Smooth muscle cell (in vitro differentiated cells): ENCODE measurements around the gene DSE. TPM values are rescaled to one million over a fixed set of nuclear protein-coding genes. Genes with fewer than 3 reads are reported as not detected.

ENCODE experiments used
- DNase-seq: peaks from one replicate; lab custom pipeline; 2025; ENCODE audit not compliant: unreplicated experiment; lab: John Stamatoyannopoulos, UW
- H2AFZ ChIP-seq: fragments of 200-600 bp; sonication (generic); 2 replicates; pipeline ENCODE4 v1.6.0; 2016; ENCODE audit warnings: antibody characterized with exemption, low read depth, mild to moderate bottlenecking
- H3F3A ChIP-seq: fragments of 200-600 bp; sonication (generic); 2 replicates; pipeline ENCODE4 v1.6.0; 2017; ENCODE audit warnings: antibody characterized with exemption, low read depth
- H3K27ac ChIP-seq: fragments of 200-600 bp; sonication (generic); 2 replicates; pipeline ENCODE4 v1.5.1; 2016; ENCODE audit warnings: low read depth, mild to moderate bottlenecking
- H3K27me3 ChIP-seq: fragments of 200-600 bp; sonication (generic); 2 replicates; pipeline ENCODE4 v1.6.1; 2016; ENCODE audit warnings: low read depth, mild to moderate bottlenecking
- H3K36me3 ChIP-seq: fragments of 200-600 bp; sonication (generic); 2 replicates; pipeline ENCODE4 v1.5.1; 2016; ENCODE audit warnings: low read depth
- H3K4me1 ChIP-seq: fragments of 200-600 bp; sonication (generic); 2 replicates; pipeline ENCODE4 v1.5.1; 2016; ENCODE audit warnings: low read depth
- H3K4me2 ChIP-seq: fragments of 200-600 bp; sonication (generic); 2 replicates; pipeline ENCODE4 v1.6.0; 2016; ENCODE audit warnings: mild to moderate bottlenecking
- H3K4me3 ChIP-seq: fragments of 200-600 bp; sonication (generic); 2 replicates; pipeline ENCODE4 v1.5.1; 2016; ENCODE audit warnings: mild to moderate bottlenecking
- H3K79me2 ChIP-seq: fragments of 200-600 bp; sonication (generic); 2 replicates; pipeline ENCODE4 v1.6.0; 2016; ENCODE audit warnings: low read depth, mild to moderate bottlenecking
- H3K9ac ChIP-seq: fragments of 200-600 bp; sonication (generic); 2 replicates; pipeline ENCODE4 v1.6.0; 2016; ENCODE audit warnings: low read depth
- H3K9me3 ChIP-seq: fragments of 200-600 bp; sonication (generic); replicated peaks from 2 replicates; pipeline ENCODE4 v1.5.1; 2016; ENCODE audit warnings: low read depth
- H4K20me1 ChIP-seq: fragments of 200-600 bp; sonication (generic); 2 replicates; pipeline ENCODE4 v1.6.0; 2016; ENCODE audit warnings: low read depth
- CTCF ChIP-seq: fragments of 200-600 bp; sonication (generic); IDR thresholded peaks from 2 replicates; pipeline ENCODE4 v1.5.1; 2017; ENCODE audit warnings: borderline replicate concordance, mild to moderate bottlenecking, antibody characterized with exemption; ENCODE audit not compliant: insufficient read depth, poor library complexity, severe bottlenecking
- WGBS: methylation state at CpG from one replicate; pipeline ENCODE4 v1.1.7; 2016; ENCODE audit warnings: low lambda C conversion rate; 5-methylcytosine and 5-hydroxymethylcytosine counted together
- polyA plus RNA-seq: library from polyadenylated mRNA; unstranded; fragments of >200 nt; fragmentation: Nextera tagmentation; extraction: Ambion mirVana; gene quantifications from 2 replicates; pipeline ENCODE4 v1.2.1, GENCODE V29; 2016
- total RNA-seq: library from RNA; depleted of rRNA; stranded (reverse); fragments of >200 nt; gene quantifications from 2 replicates; pipeline ENCODE4 v1.2.3, GENCODE V29; 2014

Gene DSE
- total and polyA plus RNA-seq, 2 experiments from 2014 or later, result 38.6 to 76.2 TPM

GRCh38 chr6:116359131-116359530 lies 11.6 kb upstream of the DSE start:
- H3K4me1 ChIP-seq, result peaks cover 8% of the 10 kb centered on the region
- H4K20me1 ChIP-seq, result no peaks in the 10 kb centered on the region
- no peak overlapping the region for H3K4me2 ChIP-seq
- 93% methylated on average over 1 of the region's 1 CpG for WGBS
- H3K4me3 ChIP-seq, result no peak overlapping the region
- H3K27ac ChIP-seq, result no peak overlapping the region
- TF ChIP-seq CTCF, result no peak
- H3K36me3 ChIP-seq, result no peaks in the 10 kb centered on the region
- H2AFZ ChIP-seq, result no peak overlapping the region
- no peak overlapping the region for H3K9ac ChIP-seq
- no peaks in the 10 kb centered on the region for H3K27me3 ChIP-seq
- DNase-seq, result no peak
- H3K79me2 ChIP-seq, result no peaks in the 10 kb centered on the region
- H3F3A ChIP-seq, result no peaks in the 10 kb centered on the region
- H3K9me3 ChIP-seq, result no peaks in the 10 kb centered on the region

GRCh38 chr6:116359835-116360234 lies 10.9 kb upstream of the DSE start:
- Histone ChIP-seq H3K4me3 (no peak overlapping the region), H3F3A (no peaks in the 10 kb centered on the region), H3K9ac (no peak overlapping the region), H4K20me1 (no peaks in the 10 kb centered on the region), H3K9me3 (no peaks in the 10 kb centered on the region), H2AFZ (no peak overlapping the region), H3K4me1 (peaks cover 10% of the 10 kb centered on the region), H3K4me2 (no peak overlapping the region), H3K27ac (no peak overlapping the region), H3K27me3 (no peaks in the 10 kb centered on the region), H3K79me2 (no peaks in the 10 kb centered on the region), H3K36me3 (no peaks in the 10 kb centered on the region)
- no peak for DNase-seq
- 98% methylated on average over 2 of the region's 2 CpGs for WGBS
- TF ChIP-seq CTCF, result no peak

GRCh38 chr6:116362276-116362675 lies 8.5 kb upstream of the DSE start:
- Histone ChIP-seq H2AFZ (no peak overlapping the region), H3K4me2 (no peak overlapping the region), H3K4me1 (peaks cover 10% of the 10 kb centered on the region), H3K27me3 (no peaks in the 10 kb centered on the region), H4K20me1 (no peaks in the 10 kb centered on the region), H3K4me3 (no peak overlapping the region), H3K9me3 (no peaks in the 10 kb centered on the region), H3K27ac (no peak overlapping the region), H3F3A (no peaks in the 10 kb centered on the region), H3K9ac (no peak overlapping the region), H3K79me2 (no peaks in the 10 kb centered on the region), H3K36me3 (no peaks in the 10 kb centered on the region)
- TF ChIP-seq CTCF, result no peak
- no peak for DNase-seq
- 45% methylated on average over 2 of the region's 2 CpGs for WGBS

GRCh38 chr6:116363759-116364158 lies 7.0 kb upstream of the DSE start:
- no peak overlapping the region for H3K4me3 ChIP-seq

More at GRCh38 chr6:116363759-116364158, 7.0 kb upstream of the DSE start:
- H3K36me3 ChIP-seq, result no peaks in the 10 kb centered on the region
- peak overlapping the region; percentile 56 for H3K27ac ChIP-seq
- no peak for TF ChIP-seq CTCF
- no peaks in the 10 kb centered on the region for H3F3A ChIP-seq
- peak overlapping the region; percentile 5 for H2AFZ ChIP-seq
- no peaks in the 10 kb centered on the region for H3K79me2 ChIP-seq
- H3K4me2 ChIP-seq, result peak overlapping the region; percentile 77
- H3K9ac ChIP-seq, result no peak overlapping the region
- H3K4me1 ChIP-seq, result peaks cover 10% of the 10 kb centered on the region
- H3K27me3 ChIP-seq, result no peaks in the 10 kb centered on the region
- no peaks in the 10 kb centered on the region for H3K9me3 ChIP-seq
- H4K20me1 ChIP-seq, result no peaks in the 10 kb centered on the region
- no peak for DNase-seq
